Measurements from ENCODE around the gene LHX3.

GRCh38 chr9:136152543-136152866 is 52.4 kb downstream of the LHX3 start:
- TF ChIP-seq CTCF (IDR thresholded peaks at IDR 0.05) (no peak), POLR2AphosphoS5 (IDR thresholded peaks at IDR 0.05) (no peak), POLR2A (IDR thresholded peaks at IDR 0.05) (no peak)

Measured in prostate gland (tissue), 2 donors.